ENCODE results near the gene HK2.

HK2 gene

GRCh38 chr2:74941284-74941683 lies 107.4 kb downstream of the HK2 start:
- no peak for DNase-seq

DNA sequence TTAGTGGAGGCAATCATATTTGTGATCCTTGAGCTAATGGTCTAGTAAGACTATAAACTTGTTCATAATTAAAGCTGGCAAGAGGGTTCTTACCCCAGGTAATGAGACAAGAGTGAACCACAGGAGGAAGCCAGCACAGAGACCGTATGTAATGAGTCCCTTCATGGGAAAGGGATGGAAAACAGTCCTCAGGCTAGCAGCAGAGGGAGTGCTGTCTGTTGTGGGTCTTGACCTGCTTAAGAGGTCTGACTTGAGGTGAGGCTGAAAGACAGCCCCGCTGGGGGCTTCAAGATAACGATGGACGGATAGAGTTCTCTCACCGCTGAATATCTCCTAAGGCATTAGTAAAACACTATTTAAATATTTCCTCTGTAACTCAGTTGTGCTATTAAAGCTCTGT lies 108.3 kb downstream of the HK2 start:
- no peak for DNase-seq
